ENCODE results near the gene RERE.
A peak's percentile ranks its signal among the peaks of the same experiment; 100 is the strongest.
"Not testable (repeated sequence)": the region's sequence is repeated elsewhere in the genome, so short reads cannot be mapped to it uniquely, and the experiment has no call there.

The RERE gene

DNA sequence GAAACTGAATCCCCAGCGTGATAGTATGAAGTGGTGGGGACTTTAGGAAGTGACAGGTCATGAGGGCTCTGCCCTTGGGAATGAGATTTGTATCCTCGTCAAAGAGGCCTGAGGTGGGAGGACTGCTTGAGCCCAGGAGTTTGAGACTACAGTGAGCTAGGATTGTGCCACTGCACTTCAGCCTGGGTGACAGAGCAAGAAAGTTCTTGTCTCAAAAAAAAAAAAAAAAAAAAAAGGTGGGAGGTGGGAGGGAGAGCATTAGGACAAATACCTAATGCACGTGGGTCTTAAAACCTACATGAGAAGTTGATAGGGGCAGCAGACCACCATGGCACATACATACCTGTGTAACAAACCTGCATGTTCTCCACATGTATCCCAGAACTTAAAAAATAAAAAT lies 24.0 kb upstream of the RERE start:
- no peak for DNase-seq

GRCh38 chr1:8839990-8840389 lies 22.6 kb upstream of the RERE start:
- no peak for DNase-seq

DNA sequence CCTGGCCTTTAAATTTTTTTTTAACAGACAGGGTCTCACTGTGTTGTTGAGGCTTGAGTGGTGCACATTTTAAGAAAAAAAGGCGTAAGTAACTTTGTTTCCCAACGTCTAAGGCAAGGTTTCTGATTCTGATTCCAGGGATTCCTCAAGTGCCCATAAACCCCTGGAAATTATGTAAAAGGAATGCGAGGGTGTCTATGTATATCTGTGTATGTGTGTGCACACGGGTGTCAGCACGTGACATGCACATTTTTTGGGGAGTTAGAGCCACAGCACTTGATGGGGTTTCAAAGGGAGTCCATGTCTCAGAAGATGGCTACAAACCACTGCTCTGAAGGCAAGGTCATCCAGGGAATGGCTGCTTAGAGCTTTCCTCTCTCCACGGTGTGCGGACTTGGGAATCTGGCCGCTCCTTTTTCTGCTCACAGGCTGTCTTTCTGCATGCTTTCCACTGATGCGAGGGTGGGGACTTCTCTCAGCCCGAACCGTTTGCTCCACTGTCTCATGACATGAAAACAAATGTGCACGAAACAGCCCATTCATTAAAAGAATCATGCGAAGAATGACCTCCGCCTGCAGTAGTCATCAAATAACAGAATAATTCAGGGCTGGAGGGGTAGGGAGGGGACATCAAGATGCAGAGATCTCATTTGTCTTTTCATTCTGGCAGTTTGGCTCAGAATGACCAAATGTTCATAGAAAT lies 18.7 kb upstream of the RERE start:
- DNase-seq = no peak

- DNase-seq = no peak
These were observed 13.9 kb upstream of the RERE start for GRCh38 chr1:8831340-8831739.

DNA sequence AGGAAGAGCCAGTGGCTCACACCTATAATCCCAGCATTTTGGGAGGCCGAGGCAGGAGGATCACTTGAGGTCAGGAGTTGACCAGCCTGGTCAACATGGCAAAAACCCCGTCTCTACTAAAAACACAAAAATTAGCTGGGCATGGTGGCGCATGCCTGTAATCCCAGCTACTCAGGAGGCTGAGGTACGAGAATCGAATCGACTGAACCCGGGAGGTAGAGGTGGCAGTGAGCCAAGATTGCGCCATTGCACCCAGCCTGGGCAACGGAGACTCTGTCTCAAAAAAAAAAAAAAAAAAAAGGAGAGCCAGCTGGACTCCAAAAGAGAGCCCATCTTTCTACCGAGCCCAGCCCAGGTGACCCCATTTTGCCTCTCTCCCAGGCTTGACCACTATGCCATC lies 13.3 kb upstream of the RERE start:
- not testable (repeated sequence) for DNase-seq

DNA sequence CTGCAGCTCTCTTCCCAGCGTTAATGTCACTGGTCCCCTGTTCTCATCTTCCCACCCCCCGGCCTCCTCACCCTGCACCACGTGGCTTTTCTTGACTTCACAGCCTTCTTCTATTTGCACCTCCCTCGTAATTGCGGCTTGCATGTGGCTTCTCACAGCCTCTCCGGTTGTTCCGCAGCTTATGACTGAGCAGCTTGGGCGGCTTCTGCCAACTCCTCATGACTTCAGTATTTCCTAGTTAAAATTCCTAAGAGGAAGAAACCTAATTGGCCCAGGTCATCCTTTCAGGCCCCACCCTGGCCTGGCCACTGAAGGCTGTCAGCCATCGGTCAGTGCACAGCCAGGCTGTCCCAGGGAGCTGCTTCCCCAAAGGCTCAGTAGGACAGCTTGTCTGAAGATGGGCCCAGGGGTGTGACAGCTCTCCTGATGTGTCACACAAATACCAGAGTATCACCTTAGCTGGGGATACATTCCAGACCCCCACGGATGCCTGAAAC lies 8.6 kb upstream of the RERE start:
- DNase-seq = no peak

DNA sequence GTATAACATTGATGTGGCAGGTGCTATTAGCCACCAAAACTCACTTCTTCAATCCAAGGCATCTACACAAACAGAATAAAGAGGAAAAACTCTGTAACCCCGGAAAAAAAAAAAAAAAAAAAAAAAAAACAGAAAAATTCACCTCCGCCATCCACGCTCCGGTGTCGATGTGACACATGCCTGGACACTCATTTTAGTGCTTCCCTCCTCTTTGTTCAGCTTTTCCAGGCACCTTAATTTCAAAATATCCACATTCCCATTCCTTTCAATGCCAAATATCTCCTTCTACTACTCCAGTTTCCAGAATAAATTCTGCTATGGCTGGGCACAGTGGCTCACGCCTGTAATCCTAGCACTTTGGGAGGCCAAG lies 5.8 kb upstream of the RERE start:
- no peak for DNase-seq

DNA sequence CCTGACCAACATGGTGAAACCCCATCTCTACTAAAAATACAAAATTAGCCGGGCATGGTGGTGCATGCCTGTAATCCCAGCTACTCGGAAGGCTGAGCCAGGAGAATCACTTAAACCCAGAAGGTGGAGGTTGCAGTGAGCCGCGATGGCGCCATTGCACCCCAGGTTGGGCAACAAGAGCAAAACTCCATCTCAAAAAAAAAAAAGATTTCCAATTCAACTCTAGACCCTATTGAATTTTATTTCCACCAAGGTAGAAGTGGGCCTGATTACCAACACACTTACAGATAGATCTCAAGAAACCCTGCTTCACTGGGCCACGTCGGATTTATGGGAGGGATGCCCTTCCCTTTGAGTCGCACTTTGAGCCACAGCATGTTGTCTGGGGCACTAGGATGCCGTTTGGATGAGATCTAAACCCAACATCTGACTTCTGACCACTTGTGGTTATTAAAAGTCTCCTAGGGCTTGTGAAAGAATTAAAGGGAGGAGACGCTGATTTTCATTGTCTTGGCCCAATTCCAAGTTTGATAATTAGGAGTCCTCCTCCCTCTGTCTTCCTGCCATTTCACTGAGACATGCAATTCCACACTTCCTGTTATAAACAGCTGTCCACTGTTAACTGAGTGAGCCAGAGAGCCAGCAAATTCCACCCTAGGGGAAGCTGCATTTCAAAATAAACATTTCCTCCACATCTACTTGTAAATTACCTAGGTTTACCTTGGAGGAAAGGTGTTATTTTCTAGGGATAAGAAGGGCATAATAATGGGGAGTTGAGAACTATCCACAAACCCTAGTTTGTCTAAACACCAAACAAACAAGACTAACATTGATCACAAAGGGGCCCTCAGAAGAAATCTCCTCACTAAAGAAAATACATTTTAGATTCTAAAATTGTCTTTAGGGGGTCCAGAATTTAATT lies 5.2 kb upstream of the RERE start:
- DNase-seq = peak; percentile 44

GRCh38 chr1:8821084-8821483 lies 3.6 kb upstream of the RERE start:
- no peak for DNase-seq

GRCh38 chr1:8818789-8819188 lies 1.3 kb upstream of the RERE start:
- not testable (repeated sequence) for DNase-seq

DNA sequence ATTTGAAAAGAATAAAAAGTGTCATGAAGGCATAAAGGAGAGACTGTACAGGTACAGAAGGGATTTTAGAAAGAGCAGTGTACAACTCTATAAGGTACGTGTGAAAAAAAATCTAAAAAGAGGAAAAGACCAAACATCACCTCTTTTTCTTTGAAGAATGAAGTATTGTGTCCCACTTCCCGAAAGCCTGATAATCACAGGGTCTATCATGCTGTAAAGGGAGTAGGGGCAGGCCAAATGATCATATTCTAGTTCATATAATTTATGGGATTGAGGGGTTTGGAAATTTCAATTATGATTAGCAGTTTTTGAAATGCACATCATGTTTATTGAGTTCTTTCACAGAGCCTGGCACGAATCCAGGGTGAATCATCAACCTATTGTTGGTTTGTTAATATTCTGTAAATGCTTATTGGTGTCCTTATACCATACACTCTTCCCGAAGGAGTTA lies 910 bp upstream of the RERE start:
- no peak for DNase-seq

DNA sequence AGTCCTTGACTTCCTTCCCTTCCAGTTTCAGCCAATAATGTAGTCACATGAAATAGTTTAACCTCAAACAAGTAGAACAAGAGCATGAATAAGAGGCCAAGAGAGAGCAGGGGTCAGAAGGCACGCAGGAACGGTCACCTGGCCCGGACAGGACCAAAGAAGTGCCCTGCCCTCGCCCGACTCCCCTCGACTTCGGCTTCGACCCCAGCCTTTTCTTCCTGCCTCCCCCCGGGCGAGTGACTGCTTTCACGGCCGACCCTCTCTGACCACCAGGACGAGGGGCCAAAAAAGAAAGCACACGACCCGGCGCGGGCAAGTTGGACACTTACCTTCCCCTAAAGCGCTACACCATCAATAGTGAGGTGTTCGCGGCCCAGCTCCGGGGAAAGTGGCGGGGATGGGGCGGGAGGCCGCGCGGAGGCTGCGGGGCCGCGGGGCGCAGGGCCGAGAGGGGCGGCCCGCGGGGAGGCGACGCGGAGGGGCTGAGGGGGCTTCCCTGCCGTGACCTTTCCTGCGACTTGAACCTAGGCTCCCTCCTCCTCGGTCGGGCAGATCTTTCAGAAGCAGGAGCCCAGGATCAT lies 519 bp downstream of the RERE start:
- no peak for DNase-seq

- DNase-seq = no peak
These were observed 1.2 kb downstream of the RERE start for GRCh38 chr1:8816264-8816663.

DNA sequence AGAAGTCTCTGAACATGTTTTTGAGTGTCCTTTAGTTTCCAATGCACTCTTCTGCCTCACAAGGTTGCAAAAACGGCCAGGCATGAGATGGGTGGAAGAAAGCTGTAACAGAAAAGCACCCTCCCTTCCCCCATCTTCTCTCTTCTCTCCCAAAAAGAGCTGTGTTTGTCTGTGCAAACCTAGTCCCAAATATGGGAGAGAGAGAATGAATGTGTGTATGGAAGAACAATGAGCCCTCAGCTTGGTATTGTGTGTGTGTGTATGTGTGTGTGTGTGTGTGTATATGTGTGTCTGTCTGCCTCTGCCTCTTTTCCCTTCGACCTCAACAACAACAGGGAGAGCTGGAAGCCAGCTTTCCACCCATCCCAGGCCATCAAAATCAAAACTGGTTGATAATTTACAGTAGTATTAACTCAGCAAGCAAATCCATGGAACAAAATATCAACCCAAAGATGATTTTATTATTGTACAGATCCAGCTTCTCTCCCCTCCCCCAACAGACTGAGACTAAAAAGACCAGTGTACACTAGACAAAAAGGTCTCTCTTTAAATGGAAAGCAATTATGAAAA lies 1.8 kb downstream of the RERE start:
- DNase-seq = peak; percentile 24

DNA sequence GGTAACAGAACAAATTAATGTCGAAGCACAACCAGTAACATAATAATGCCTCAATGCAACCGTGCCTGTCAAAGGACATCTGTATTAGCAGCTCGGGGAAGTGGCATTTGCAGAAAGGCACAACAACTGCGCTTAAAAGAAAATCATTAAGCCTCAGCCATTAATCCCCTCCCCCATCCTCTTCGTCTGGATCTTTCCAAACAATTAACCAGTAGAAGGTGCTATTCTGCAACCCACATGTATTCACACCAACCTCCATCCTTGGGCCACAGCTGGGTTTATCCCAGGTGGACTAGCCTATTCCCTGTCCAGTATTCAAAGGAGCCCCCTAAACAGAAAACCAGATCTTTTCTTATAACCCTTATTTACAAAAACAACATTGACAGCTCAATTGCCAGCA lies 2.6 kb downstream of the RERE start:
- DNase-seq = no peak

DNA sequence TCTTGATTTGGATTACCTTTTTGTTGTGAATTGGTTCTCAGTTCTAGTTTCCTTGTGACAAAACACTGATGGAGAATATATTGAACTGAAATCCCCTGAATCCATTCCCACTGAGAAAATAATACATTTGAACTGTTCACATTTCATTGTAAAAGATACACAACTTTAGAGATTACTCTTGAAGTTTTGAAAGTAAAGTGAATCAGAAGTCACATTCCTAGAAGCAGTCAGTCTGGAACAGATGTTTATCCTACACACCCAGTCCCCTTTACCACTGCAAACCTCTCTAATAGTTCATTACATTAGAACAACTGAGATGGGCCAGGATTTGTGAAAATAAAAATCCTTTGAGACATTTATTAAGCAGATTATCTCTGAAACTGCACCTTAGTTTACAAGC lies 3.4 kb downstream of the RERE start:
- DNase-seq = no peak

DNA sequence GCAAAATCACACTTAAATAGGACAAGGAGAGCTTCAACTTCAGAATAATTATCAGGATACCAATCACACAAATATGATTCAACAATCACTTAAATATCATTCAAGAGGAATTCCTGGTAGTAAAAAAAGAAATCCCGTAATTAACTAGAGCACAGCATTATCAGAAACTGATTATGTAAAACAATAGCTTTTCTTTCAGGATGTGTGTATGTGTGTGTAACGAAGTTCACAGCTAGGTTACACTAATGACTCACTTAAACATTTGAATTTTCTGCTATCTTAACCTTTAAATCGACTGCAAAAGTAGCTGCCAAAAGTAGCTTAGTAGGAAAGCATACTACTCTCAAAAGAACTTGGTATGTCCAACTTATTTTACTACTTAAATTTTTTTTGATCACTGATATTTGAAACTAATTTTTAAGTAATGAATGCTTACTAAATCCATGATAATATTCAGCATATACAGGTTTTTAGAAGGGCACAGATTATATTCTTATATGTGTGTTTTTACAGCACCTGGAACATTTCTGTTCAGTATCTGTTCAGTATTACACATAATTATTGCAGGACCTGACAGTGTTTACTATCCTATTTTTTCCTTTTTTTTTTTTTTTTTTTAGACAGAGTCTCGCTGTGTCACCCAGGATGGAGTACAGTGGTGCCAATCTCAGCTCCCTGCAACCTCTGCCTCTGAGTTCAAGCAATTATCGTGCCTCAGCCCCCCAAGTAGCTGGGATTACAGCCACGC lies 4.2 kb downstream of the RERE start:
- DNase-seq = no peak

DNA sequence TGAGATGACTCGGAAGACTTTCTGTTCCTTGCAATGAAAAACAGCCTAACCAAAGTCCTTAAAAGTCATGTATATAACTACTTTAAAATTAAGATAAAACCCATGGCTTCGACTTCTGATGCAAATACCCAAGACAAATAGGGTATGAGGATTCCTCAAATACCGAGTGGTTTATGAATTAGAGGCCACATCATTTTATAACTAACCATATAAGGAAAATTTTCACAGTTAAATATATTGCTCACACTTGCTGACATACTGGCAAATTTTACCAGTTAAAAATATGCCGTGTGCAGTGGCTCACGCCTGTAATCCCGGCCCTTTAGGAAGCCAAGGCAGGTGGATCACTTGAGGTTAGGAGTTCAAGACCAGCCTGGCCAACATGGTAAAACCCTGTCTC lies 5.4 kb downstream of the RERE start:
- no peak for DNase-seq

DNA sequence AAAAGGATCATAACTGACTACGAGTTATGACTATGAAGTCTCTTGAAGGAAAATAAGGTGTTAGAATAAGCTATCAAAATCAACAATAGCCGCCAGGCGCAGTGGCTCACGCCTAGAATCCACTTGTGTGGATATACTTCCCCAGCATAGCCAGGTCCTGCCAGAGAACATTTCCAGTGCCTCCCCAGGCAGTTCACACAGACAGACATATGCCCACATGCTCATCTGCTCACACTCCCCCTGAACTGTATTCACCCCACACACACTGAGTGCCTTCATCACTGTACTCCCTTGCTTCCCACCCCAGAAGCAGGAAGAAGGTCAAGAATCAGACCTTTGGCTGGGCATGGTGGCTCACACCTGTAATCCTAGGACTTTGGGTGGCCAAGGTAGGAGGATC lies 6.5 kb downstream of the RERE start:
- no peak for DNase-seq

- no peak for DNase-seq
These were observed 8.1 kb downstream of the RERE start for GRCh38 chr1:8809342-8809736.

DNA sequence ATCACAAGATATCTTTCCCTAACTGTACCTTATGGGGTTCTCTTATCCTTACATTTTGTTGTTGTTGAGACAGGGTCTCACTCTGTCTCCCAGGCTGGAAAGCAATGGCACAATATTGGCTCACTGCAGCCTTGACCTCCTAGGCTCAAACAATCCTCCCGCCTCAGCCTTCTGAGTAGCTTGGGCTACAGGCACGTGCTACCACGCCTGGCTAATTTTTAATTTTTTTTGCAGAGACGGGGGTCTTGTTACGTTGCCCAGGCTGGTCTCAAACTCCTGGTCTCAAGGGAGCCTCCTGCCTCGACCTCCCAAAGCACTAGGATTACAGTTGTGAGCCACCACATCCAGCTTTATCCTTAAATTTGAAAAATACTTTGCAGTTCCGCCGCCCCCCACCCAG lies 10.4 kb downstream of the RERE start:
- no peak for DNase-seq

- DNase-seq = no peak
These were observed 17.0 kb downstream of the RERE start for GRCh38 chr1:8800416-8800815.

DNA sequence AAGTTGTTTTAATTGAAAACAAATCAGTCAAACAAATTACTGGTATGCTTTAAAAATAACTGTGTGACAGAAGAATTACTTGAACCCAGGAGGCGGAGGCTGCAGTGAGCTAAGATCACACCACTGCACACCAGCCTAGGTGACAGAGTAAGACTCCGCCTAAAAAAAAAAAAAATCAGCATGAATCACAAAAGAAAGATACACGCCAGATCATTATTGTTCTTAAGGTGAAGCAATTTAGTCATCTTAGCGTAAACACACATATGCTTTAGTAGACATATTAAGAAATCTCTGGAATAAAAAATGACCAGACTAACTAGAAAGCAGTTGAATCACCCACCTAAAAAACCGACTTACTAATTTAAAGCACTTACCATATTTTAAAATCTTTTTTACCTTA lies 20.2 kb downstream of the RERE start:
- DNase-seq = no peak

Data from NCI-H1694 (cell line).